ENCODE results near the gene PNPLA1. TPM values are rescaled to one million over a fixed set of nuclear protein-coding genes. Genes with fewer than 3 reads are reported as not detected.

PNPLA1 gene
- total RNA-seq, 4 donors from 2014 or later = 0.59 to 0.64 TPM; not detected in 2

- no peak for TF ChIP-seq POLR2A (IDR thresholded peaks at IDR 0.05)
- TF ChIP-seq CTCF (IDR thresholded peaks at IDR 0.05) = no peak
- Histone ChIP-seq H3K27ac (no peak overlapping the region), H3K36me3 (no peaks in the 10 kb centered on the region), H3K27me3 (peaks cover 0 to 9% (median 0%) of the 10 kb centered on the region in 4 donors), H3K4me3 (no peak overlapping the region), H3K4me1 (peaks cover 0 to 31% (median under 1%) of the 10 kb centered on the region in 3 donors), H3K9me3 (no peaks in the 10 kb centered on the region)
- DNase-seq = no peak
- 72 to 80% methylated on average over 9 to 13 of the region's 13 CpGs for WGBS, 2 donors
- intact Hi-C loops (cut with DNase I) = no loop called here
Measured at GRCh38 chr6:36345681-36346466, 76.0 kb downstream of the PNPLA1 start.

- DNase-seq = no peak
- 91 to 92% methylated on average over 18 to 20 of the region's 20 CpGs for WGBS, 2 donors
- Histone ChIP-seq H3K36me3 (no peaks in the 10 kb centered on the region), H3K9me3 (no peaks in the 10 kb centered on the region), H3K4me1 (peaks cover 0 to 25% (median 0%) of the 10 kb centered on the region in 3 donors), H3K27me3 (peaks cover 0 to 7% (median 0%) of the 10 kb centered on the region in 4 donors), H3K4me3 (no peak overlapping the region), H3K27ac (no peak overlapping the region)
- TF ChIP-seq POLR2A (IDR thresholded peaks at IDR 0.05) = no peak
- intact Hi-C loops (cut with DNase I) = no loop called here
Measured at GRCh38 chr6:36346486-36347273, 76.8 kb downstream of the PNPLA1 start.

- H3K4me3 ChIP-seq = no peak overlapping the region
- DNase-seq = no peak
- H3K27ac ChIP-seq = no peak overlapping the region
- no peaks in the 10 kb centered on the region for H3K36me3 ChIP-seq
- H3K4me1 ChIP-seq = peaks cover 0 to 25% (median 0%) of the 10 kb centered on the region in 3 donors
- WGBS, 2 donors = 79 to 89% methylated on average over 1 to 3 of the region's 4 CpGs
- intact Hi-C loops (cut with DNase I) = no loop called here
- H3K9me3 ChIP-seq = no peaks in the 10 kb centered on the region
- no peaks in the 10 kb centered on the region for H3K27me3 ChIP-seq
- no peak for TF ChIP-seq CTCF (IDR thresholded peaks at IDR 0.05)
- TF ChIP-seq POLR2A (IDR thresholded peaks at IDR 0.05) = no peak
Measured at GRCh38 chr6:36347621-36348020, 77.8 kb downstream of the PNPLA1 start.

- H3K9me3 ChIP-seq = no peaks in the 10 kb centered on the region
- TF ChIP-seq CTCF (IDR thresholded peaks at IDR 0.05) (no peak), POLR2A (IDR thresholded peaks at IDR 0.05) (no peak)
- H3K36me3 ChIP-seq = no peaks in the 10 kb centered on the region
- DNase-seq = no peak
- WGBS, 2 donors = 44 to 50% methylated on average over 6 of the region's 6 CpGs
- intact Hi-C loops (cut with DNase I) = no loop called here
- H3K4me3 ChIP-seq = no peak overlapping the region
- no peaks in the 10 kb centered on the region for H3K27me3 ChIP-seq
- peaks cover 0 to 25% (median 0%) of the 10 kb centered on the region in 3 donors for H3K4me1 ChIP-seq
- no peak overlapping the region for H3K27ac ChIP-seq
Measured at GRCh38 chr6:36349240-36349639, 79.4 kb downstream of the PNPLA1 start.

GRCh38 chr6:36350082-36350481, 80.2 kb downstream of the PNPLA1 start:
- intact Hi-C loops (cut with DNase I) = no loop called here
- 55 to 91% methylated on average over 2 to 4 of the region's 4 CpGs for WGBS, 2 donors
- Histone ChIP-seq H3K27me3 (no peaks in the 10 kb centered on the region), H3K4me1 (peaks cover 0 to 25% (median 0%) of the 10 kb centered on the region in 3 donors), H3K9me3 (no peaks in the 10 kb centered on the region), H3K4me3 (no peak overlapping the region), H3K27ac (peak overlapping the region in 2 of 4 donors; percentile 16 to 17), H3K36me3 (no peaks in the 10 kb centered on the region)
- DNase-seq = no peak
- TF ChIP-seq POLR2A (IDR thresholded peaks at IDR 0.05) (no peak), CTCF (IDR thresholded peaks at IDR 0.05) (no peak)

Data from esophagus squamous epithelium (tissue), 5 donors.